Measurements from ENCODE around the gene LMO7.

LMO7 gene

DNA sequence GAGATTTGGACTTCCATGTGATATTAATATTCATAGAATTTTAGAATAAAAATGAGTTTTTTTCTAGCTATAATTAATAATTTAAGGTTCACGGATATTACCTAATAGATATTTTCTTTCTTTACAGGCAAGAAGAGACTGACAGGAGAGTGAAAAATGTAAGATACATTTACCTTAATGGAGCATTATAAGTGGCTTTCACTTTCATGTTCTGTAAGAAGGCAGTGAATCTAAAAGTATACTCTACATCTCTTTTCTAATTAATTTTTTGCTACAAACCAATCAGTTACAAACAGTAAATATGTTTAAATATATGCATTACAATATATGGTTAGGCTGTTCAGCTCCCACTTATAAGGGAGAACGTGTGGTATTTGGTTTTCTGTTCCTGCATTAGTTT is 159.1 kb downstream of the LMO7 start:
- no peak overlapping the region for H3K27ac ChIP-seq
- no peak overlapping the region for H3K4me3 ChIP-seq (ENCODE audit: low read depth, low read length)
- no peak for DNase-seq
- in situ Hi-C loops (cut with HindIII; ENCODE audit: low pct_ligation_motif_present, low sequenced_read_pairs): no loop called here
- H3K36me3 ChIP-seq (replicated peaks): peaks cover 17% of the 10 kb centered on the region
- no peaks in the 10 kb centered on the region for H3K27me3 ChIP-seq (replicated peaks)
- TF ChIP-seq CTCF (IDR thresholded peaks at IDR 0.05; ENCODE audit: low read depth, low read length, missing control alignments): no peak

DNA sequence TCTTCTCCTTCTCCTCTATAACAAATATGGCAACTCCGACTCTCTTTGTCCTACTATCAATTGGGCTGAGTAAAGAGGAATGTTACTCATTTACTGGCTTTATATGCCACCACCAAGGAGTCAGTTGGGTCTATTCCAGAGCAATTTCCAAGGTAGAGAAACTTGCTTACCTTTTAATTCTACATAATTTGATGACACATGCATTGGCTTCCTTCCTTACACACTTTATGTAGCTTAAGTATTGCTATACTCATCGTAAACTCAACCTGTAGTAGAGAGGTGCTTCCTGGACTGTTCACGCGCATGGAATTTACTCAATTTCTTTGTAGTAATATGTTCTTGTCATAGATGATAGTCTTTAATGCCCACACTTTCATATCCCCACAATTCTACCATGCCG is 160.7 kb downstream of the LMO7 start:
- no peak overlapping the region for H3K4me3 ChIP-seq (ENCODE audit: low read depth, low read length)
- no peaks in the 10 kb centered on the region for H3K27me3 ChIP-seq (replicated peaks)
- peaks cover 21% of the 10 kb centered on the region for H3K36me3 ChIP-seq (replicated peaks)
- no peak for TF ChIP-seq CTCF (IDR thresholded peaks at IDR 0.05; ENCODE audit: low read depth, low read length, missing control alignments)
- H3K27ac ChIP-seq: no peak overlapping the region
- in situ Hi-C loops (cut with HindIII; ENCODE audit: low pct_ligation_motif_present, low sequenced_read_pairs): no loop called here
- no peak for DNase-seq

DNA sequence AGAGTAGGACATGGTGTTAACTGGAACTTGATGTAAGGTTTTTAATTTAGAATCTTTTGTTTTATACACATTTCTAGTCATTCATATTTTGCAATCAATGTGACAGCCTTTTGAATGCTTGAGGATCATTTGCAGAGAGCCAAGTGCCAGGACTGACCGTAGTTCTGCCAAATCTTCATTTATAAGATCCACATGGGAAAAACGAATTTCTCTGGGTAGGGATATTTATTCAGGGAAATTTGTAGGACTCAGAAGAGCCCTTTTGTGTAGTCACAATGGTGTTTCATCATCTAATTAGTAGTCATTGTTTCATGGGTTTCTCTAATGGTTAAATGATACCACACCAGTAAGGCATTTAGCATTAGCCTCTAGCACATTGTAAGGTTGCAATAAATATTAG is 161.1 kb downstream of the LMO7 start:
- DNase-seq: no peak
- H3K36me3 ChIP-seq (replicated peaks): peaks cover 21% of the 10 kb centered on the region
- in situ Hi-C loops (cut with HindIII; ENCODE audit: low pct_ligation_motif_present, low sequenced_read_pairs): no loop called here
- H3K27ac ChIP-seq: no peak overlapping the region
- no peak for TF ChIP-seq CTCF (IDR thresholded peaks at IDR 0.05; ENCODE audit: low read depth, low read length, missing control alignments)
- H3K27me3 ChIP-seq (replicated peaks): no peaks in the 10 kb centered on the region
- no peak overlapping the region for H3K4me3 ChIP-seq (ENCODE audit: low read depth, low read length)

- no peak for TF ChIP-seq CTCF (IDR thresholded peaks at IDR 0.05; ENCODE audit: low read depth, low read length, missing control alignments)
- no peak overlapping the region for H3K27ac ChIP-seq
- no peak overlapping the region for H3K4me3 ChIP-seq (ENCODE audit: low read depth, low read length)
- peaks cover 21% of the 10 kb centered on the region for H3K36me3 ChIP-seq (replicated peaks)
- in situ Hi-C loops (cut with HindIII; ENCODE audit: low pct_ligation_motif_present, low sequenced_read_pairs): no loop called here
- DNase-seq: no peak
- H3K27me3 ChIP-seq (replicated peaks): no peaks in the 10 kb centered on the region
These were observed 161.6 kb downstream of the LMO7 start for GRCh38 chr13:75797719-75798118.

GRCh38 chr13:75798353-75799255 is 162.5 kb downstream of the LMO7 start:
- in situ Hi-C loops (cut with HindIII; ENCODE audit: low pct_ligation_motif_present, low sequenced_read_pairs): no loop called here
- Histone ChIP-seq H3K27ac (no peak overlapping the region), H3K27me3 (replicated peaks) (no peaks in the 10 kb centered on the region), H3K36me3 (replicated peaks) (peaks cover 21% of the 10 kb centered on the region), H3K4me3 (ENCODE audit: low read depth, low read length) (no peak overlapping the region)
- no peak for TF ChIP-seq CTCF (IDR thresholded peaks at IDR 0.05; ENCODE audit: low read depth, low read length, missing control alignments)
- DNase-seq: no peak
